Activated naive CD8-positive, alpha-beta T cell treated with anti-CD3 and anti-CD28 coated beads, Interleukin-2, amount 50 U/mL, for 16 hours (primary cell): Measurements from ENCODE around the gene MCMBP.
"Not testable (repeated sequence)": the region's sequence is repeated elsewhere in the genome, so short reads cannot be mapped to it uniquely, and the experiment has no call there.

Source experiments
- DNase-seq: peaks from one replicate; pipeline ENCODE4 v3.0.0-alpha.2; 2020; ENCODE audit warnings: low read depth, low spot score

The MCMBP gene, protein sequence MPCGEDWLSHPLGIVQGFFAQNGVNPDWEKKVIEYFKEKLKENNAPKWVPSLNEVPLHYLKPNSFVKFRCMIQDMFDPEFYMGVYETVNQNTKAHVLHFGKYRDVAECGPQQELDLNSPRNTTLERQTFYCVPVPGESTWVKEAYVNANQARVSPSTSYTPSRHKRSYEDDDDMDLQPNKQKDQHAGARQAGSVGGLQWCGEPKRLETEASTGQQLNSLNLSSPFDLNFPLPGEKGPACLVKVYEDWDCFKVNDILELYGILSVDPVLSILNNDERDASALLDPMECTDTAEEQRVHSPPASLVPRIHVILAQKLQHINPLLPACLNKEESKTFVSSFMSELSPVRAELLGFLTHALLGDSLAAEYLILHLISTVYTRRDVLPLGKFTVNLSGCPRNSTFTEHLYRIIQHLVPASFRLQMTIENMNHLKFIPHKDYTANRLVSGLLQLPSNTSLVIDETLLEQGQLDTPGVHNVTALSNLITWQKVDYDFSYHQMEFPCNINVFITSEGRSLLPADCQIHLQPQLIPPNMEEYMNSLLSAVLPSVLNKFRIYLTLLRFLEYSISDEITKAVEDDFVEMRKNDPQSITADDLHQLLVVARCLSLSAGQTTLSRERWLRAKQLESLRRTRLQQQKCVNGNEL

DNA sequence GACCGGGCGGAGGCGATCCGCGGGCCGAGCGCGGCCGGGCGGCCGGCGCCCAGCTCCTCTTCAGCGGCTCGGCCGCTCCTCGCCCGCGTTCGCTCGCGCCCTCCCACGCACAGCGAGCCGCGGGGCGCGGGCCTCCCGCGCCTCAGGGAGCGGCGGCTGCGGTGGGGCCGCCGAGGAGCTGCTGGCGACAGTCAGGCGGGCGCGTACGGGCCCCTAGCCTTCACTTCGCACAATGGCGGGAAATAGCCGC is at the start of gene MCMBP:
Gene MCMBP, minus strand, starts transcription at position 234 of the 250 bp plus-strand sequence. CDS start 259 bp downstream, outside the sequence.
- DNase-seq = no peak

DNA sequence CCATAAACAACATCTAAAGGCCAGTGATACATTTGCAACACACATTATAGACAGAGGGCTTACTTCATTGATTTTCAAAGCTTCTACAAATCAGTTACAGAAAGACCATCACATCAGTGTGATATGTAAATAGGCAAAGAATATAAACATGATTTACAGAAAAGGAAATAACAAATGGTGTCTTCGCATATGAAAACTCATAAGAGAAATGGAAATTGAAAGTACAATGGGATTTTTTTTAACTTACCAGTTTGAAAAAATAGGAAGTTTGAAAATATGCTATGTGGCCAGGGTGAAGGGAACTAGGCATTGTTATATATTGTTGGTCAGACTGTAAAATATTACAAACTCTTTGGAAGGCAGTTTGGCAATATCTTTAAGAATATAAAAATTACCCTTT is 47.2 kb upstream of the MCMBP start:
- no peak for DNase-seq

DNA sequence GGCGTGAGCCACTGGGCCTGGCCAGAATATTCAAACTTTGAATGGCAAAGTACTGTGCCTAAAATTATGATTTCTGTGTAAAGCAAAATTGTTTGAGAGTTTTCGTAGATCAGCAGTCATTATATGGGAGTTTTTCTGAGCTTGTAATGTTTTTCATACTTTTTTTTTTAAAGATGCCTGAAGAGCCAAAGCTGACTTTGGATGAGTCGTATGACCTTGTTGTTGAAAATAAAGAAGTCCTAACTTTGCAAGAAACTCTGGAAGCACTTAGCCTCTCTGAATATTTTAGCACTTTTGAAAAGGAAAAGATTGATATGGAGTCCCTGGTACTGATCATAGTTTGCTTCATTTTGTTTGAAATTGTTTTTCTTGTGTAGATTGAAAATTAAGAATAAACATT is 46.6 kb upstream of the MCMBP start:
- no peak for DNase-seq

DNA sequence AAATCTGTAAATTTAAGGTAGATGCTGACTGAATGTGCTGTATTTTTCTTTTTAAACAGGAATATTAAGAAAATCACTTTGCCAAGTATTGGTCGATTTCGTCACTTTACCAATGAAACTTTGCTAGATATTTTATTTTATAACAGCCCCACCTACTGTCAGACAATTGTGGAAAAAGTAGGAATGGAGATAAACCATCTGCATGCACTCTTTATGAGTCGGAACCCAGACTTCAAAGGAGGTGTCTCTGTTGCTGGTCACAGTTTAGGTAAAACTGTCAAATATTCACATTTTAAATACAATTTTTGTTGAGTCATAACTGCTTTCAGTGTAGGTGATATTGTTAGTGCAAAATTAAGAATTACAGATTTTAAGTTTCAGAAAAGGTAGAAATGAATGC is 45.1 kb upstream of the MCMBP start:
- DNase-seq = no peak

DNA sequence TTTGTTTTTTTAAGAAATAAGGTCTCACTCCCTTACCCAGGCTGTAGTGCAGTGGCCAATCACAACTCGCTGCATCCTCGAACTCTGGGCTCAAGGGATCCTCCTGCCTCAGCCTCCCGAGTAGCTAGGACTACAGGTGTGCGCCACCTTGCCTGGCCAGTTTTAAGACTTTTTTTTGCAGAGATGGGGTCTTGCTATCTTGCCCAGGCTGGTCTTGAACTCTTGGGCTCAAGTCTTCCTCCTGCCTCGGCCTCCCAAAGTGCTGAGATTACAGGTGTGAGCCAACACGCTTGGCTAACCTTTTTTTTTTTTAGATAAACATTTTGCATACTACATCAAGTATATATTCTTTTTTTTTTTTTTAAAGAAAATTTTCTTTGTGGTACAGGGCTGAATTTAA is 38.0 kb upstream of the MCMBP start:
- DNase-seq = no peak

DNA sequence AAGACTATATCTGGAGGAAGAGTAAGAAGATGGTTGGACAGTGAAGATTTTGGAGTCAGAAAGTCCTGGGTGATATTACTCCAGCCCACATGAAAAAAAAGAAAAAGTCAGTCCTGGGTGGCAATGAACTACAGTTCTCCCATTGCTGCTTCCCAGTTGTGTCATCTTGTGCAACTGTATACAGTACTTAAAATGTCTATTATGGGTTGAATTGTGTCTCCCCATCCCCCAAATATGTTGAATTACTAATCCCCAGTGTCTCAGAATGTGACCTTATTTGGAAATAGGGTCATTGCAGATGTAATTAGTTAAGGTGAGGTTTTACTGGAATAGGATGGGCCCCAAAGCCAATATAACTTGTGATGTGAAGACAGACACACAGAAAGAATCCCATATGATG is 35.5 kb upstream of the MCMBP start:
- DNase-seq = no peak

DNA sequence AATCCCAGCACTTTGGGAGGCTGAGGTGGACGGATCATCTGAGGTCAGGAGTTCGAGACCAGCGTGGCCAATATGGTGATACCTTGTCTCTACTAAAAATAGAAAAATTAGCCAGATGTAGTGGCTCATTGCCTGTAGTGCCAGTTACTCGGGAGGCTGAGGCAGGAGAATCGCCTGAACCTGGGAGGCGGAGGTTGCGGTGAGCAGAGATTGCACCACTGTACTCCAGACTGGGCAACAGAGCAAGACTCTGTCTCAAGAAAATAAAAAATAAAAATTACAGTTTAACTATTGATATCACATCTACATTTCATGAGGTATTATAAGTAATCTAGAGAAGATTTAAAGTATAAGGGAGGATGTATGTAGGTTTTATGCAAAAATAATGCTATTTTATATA is 35.1 kb upstream of the MCMBP start:
- DNase-seq = not testable (repeated sequence)

DNA sequence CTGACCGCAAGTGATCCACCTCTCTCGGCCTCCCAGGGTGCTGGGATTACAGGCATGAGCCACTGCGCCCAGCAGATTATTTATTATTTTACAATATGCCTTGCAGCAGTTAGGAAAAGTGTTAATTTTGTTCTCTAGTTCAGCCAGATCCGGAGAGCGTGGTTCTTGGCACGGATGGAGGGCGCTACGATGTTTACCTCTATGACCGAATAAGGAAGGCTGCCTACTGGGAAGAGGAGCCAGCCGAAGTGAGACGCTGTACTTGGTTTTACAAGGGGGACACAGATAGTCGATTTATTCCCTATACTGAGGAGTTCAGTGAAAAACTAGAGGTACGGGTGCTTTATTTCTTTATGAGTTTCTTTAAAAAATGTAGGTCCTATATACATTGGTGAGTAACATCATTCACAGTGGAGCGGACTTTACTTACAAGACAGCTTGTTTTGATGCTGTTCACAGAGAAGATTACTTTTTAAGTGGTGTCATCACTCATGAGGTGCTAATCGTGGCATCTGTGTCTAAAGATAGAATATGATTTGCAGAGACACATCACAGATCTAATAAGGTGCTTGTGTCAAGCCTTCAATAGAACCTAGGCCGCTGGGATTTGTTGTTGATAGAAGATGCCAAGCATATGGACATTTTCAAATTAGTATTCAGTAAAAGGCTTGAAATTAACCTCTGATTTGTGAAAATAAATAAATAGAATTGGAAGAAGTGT is 31.5 kb upstream of the MCMBP start:
- DNase-seq = no peak

DNA sequence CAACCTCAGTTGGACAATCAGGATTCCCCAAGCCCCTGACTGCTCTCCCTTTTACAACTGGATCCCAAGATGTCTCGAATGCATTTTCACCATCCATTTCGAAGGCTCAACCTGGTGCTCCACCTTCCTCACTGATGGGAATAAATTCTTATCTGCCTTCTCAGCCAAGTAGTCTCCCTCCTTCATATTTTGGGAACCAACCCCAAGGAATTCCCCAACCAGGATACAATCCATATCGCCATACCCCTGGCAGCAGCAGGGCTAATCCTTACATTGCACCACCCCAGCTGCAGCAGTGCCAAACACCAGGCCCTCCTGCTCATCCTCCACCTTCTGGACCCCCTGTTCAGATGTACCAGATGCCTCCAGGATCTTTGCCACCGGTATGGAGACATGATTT is 25.9 kb upstream of the MCMBP start:
- DNase-seq = no peak

DNA sequence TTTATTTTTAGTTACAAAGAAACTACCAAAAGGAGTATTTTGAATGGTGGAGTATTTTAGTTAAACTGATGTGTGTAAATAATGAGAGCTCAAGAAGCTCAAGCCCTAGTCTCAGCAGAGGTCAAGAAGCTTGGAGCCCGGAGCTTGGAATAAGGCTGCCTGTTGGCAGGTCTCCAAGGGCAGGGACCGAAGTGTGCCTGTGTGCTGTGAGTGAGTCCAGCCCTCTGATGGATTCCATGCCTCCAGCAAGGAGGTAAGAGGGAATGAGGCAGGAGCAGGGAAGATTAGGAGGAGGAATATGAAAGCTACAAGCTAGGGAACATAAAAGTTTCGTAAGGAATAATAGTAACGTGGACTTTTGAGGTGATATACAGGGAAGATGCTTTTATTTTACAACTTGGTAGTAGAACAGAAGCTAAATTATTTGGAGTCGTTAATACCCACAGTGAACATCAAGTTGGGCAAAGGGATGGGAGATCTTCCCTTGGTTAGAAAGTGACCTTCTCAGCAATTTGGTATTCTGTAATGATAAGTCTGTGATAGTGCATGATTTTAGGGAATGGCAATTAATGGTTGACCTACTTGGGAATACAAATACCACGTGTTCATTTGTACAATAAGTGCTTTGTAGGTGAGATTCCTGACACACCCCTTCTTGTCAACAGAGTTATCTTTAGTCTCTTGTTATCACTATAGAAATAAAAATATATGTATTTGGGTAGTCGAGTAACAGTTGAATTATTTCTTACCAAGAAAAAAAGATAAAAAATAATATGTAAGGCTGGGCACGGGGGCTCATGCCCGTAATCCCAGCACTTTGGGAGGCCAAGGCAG is 24.5 kb upstream of the MCMBP start:
- DNase-seq = no peak

DNA sequence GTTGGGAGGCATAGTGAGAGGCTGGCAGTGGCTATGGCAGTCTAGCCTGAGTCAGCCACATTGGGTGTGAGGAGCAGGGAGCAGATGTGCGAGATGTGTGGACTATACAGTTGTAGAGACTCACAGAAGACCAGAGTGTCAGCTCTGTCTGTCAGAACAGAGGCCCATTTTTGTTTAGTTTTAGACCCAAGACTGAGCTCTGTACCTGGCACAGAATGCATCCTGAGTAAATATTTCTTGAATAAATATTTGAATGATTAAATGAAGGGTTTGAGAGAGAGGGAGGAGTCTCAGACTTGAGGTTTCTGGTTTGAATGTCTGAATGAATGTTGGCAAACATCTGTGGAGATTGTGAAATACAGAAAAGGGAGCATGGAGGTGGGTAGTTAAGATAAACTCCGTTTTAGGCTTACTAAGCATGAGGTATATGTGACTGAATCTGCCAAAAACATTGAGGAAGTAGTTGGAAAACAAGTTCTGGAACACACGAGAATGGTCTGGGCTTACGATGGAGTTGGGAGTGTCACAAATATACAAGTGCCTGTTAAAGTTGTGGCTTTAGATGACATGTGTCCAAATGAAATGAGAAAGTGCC is 23.5 kb upstream of the MCMBP start:
- no peak for DNase-seq

DNA sequence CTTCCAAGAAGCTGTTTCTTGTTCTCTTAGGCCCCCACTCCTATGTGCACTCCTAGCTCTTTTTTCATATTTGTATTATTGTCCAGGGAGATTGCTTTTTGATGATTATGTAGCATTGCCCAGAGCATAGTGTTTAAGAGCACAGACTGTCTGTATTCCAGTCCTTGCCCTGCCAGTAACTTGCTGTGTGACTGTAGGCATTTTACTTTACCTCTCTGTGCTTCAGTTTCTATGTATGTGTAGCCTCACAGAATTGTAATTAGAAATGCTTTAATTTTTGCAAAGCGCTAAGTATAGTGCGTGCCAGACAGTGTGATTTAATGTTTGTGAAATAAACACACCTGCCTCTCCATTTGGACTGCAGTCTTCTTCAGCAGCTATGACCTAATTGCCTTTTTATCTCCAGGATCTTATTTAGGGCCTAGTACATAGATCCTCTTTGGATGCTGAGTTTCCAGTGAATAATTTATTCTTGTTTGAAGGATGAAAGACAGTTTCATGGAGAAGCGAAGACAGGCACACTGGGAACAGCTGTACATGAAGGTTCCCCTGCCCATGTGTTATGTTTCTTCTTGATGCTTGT is 21.3 kb upstream of the MCMBP start:
- no peak for DNase-seq

DNA sequence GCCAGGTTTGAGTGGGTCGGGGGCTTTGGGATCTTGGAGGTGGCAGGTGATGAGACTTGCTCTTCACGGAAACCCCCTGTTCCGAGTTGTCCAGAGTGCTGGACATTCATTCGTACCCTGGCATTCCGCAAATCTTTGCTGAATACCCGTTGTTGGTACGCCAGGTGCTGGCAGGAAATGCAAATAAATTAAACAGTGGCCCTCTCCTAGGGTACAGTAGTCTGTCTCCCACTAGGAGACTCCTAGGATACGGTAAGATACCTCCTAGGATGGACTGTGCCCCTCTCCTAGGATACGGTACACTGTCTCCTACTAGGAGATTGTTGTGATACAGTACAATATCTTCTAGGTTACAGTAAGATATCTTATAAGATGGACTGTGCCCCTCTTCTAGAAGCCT is 20.4 kb upstream of the MCMBP start:
- no peak for DNase-seq

DNA sequence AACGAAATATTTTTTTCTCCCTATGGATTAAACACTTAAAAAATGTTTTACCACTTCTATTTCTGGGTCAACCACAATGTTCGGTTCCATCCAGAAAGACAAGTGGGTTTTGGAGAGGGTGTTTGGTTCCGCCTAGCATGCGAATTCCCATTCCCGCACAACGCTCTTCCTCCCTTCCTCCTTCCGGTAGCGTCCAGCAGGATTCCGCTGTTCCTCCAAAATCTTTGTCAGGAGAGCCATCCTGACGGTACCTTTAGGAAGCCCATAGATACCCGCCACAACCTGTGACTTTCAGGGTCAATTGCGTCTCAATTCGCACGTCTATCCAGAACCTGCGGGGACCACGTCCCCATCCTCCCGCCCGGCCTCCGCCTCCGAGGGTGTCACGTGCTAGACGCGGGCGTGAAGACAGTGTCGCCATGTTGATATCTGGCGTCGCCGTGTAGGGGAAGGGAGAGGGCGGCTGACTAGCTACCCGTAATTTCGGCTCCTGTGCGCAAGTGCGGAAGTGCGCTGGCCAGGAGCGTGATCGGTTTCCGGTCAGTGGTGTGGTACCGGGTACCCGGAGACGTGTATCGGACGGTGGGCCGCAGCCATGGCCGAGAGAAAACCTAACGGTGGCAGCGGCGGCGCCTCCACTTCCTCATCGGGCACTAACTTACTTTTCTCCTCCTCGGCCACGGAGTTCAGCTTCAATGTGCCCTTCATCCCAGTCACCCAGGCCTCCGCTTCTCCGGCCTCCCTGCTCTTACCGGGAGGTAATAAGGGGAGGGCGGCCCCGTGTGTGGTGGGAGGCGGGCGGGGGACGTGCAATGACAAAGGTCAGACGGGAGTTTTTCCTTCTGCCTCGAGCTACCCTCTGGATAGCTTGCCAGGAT is 19.8 kb upstream of the MCMBP start, which contains the start of gene SEC23IP:
Gene SEC23IP, plus strand, starts transcription at position 543 of the 878 bp plus-strand sequence. Its CDS starts 53 bp downstream, at position 596.
- DNase-seq = peak; percentile 78

DNA sequence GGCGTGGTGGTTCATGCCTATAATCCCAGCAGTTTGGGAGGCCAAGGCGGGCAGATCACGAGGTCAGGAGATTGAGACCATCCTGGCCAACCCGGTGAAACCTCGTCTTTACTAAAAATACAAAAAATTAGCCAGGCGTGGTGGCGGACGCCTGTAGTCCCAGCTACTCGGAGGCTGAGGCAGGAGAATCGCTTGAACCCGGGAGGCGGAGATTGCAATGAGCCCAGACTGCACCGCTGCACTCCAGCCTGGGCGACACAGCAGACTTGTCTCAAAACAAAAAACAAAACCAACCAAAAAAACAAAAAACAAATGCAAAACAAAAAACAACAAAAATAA is 19.2 kb upstream of the MCMBP start:
- not testable (repeated sequence) for DNase-seq

DNA sequence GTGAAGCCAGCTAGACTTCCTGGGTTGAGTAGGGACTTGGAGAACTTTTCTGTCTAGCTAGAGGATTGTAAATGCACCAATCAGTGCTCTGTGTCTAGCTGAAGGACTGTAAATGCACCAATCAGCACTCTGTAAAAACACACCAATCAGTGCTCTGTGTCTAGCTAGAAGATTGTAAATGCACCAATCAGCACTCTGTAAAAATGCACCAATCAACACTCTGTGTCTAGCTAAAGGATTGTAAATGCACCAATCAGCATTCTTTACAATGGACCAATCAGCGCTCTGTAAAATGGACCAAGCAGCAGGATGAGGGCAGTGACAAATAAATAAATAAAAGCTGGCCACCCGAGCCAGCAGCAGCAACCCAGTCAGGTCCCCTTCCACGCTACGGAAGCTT is 17.7 kb upstream of the MCMBP start:
- not testable (repeated sequence) for DNase-seq

DNA sequence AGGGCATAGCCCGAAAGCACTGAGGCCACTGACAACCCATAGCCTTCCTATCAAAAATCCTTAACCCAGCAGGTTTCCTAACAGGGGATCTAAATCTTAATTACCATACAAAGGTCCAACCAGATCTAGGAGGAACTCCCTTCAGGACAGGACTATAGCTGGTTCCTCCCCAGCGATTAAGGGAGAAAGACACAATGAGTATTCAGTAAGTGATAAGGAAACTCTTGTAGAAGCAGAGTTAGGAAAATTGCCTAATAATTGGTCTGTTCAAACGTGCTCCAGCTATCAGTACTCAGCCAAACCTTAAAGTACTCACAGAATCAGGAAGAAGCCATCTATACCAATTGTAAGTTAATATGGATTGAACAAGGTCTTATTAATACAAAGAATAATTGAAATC is 16.6 kb upstream of the MCMBP start:
- not testable (repeated sequence) for DNase-seq

DNA sequence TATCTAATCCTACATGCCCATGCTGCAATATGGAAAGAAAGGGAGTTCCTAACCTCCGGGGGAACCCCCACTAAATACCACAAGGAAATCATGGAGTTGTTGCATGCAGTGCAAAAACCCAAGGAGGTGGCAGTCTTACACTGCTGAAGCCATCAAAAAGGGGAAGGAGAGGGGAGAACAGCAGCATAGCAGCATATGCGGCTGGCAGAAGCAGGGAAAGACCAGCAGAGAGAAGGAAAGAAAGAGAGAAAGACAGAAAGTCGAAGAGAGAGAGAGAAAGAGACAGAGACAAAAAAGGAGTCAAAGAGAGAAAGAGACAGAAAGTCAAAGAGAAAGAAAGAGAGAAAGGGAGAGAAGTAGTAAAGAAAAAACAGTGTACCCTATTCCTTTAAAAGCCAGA is 16.1 kb upstream of the MCMBP start:
- DNase-seq = not testable (repeated sequence)

DNA sequence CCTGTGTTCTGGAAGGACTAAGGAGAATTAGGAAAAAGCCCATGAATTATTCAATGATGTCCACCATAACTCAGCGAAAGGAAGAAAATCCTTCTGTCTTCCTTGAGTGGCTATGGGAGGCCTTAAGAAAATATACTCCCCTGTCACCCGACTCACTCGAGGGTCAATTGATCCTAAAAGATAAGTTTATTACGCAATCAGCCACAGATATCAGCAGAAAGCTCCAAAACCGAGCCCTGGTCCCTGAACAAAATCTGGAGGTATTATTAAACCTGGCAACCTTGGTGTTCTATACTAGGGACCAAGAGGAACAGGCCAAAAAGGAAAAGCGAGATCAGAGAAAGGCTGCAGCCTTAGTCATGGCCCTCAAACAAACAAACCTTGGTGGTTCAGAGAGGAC is 13.4 kb upstream of the MCMBP start:
- DNase-seq = not testable (repeated sequence)
